ENCODE data around the gene MACF1.
"Not testable (repeated sequence)": the region's sequence is repeated elsewhere in the genome, so short reads cannot be mapped to it uniquely, and the experiment has no call there.

DNA sequence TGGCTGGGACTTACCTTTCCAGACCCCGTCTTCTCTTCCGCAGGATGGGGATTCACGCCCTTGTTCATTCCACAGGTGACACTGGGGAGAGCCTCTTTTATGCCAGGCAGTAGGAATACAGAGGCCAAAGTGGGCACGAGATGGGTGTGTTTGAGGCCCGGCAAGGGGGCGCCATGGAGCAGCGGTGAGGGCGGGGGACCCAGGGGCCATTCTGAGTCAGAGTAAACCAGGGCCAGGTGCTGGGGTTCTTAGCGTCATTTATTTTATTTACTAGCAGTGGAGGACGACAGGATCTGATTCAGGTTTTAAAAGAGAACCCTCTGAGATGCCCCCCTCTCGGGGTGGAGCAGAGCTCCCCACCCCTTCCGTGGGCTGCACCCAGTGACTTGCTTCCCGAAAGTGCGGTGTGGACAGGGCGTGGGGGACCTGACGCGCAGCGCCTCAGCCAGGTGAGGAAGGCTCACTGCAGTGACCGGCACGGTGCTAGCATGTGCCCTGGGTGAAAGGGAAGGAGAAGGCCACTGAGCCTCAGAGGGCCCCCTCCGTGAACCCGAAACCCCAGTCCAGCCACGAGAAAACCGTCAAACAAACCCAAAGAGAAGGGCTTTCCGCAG, 307.8 kb downstream of the MACF1 start:
- TF ChIP-seq EZH2 (IDR thresholded peaks at IDR 0.05; ENCODE audit: low read depth) = not testable (repeated sequence)
- TF ChIP-seq, protein P1, sequence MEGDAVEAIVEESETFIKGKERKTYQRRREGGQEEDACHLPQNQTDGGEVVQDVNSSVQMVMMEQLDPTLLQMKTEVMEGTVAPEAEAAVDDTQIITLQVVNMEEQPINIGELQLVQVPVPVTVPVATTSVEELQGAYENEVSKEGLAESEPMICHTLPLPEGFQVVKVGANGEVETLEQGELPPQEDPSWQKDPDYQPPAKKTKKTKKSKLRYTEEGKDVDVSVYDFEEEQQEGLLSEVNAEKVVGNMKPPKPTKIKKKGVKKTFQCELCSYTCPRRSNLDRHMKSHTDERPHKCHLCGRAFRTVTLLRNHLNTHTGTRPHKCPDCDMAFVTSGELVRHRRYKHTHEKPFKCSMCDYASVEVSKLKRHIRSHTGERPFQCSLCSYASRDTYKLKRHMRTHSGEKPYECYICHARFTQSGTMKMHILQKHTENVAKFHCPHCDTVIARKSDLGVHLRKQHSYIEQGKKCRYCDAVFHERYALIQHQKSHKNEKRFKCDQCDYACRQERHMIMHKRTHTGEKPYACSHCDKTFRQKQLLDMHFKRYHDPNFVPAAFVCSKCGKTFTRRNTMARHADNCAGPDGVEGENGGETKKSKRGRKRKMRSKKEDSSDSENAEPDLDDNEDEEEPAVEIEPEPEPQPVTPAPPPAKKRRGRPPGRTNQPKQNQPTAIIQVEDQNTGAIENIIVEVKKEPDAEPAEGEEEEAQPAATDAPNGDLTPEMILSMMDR (conservative IDR thresholded peaks at IDR 0.05) = not testable (repeated sequence)

All from PC-9 (cell line).